HEK293 (cell line): ENCODE results near the gene ZNF597.
"Not testable (repeated sequence)": the region's sequence is repeated elsewhere in the genome, so short reads cannot be mapped to it uniquely, and the experiment has no call there.

Experiments used
- CTCF ChIA-PET: fragments of 350-600 bp; formaldehyde crosslinking; extraction: SDS; loops from one replicate; lab custom pipeline; 2021; ENCODE audit warnings: antibody characterized with exemption; lab: Yijun Ruan, JAX
- POLR2A ChIA-PET: fragments of 300-600 bp; formaldehyde crosslinking; extraction: SDS; loops from one replicate; lab custom pipeline; 2020; ENCODE audit warnings: antibody characterized with exemption, inconsistent platforms; lab: Yijun Ruan, JAX
- H3K27ac ChIP-seq: fragments of 200-500 bp; sonication (Bioruptor generic); 2 replicates; pipeline ENCODE4 v1.5.1; 2014; ENCODE audit warnings: low read depth, low read length, control low read depth, inconsistent platforms; ENCODE audit errors: extremely low read depth
- H3K36me3 ChIP-seq, 2 experiments: fragments of 200-500 bp in 1 of 2; sonication (Bioruptor generic) in 1 of 2; 1 replicate in 1 of 2; 2 replicates in 1 of 2; pipeline ENCODE4 v1.5.1; 2014 to 2017; ENCODE audit warnings: inconsistent platforms in 2 of 2, low read length in 2 of 2; ENCODE audit not compliant: control insufficient read depth in 2 of 2, insufficient read depth in 1 of 2
- H3K4me1 ChIP-seq: fragments of 200-500 bp; sonication (Bioruptor generic); 2 replicates; pipeline ENCODE4 v1.5.1; 2014; ENCODE audit warnings: mild to moderate bottlenecking, low read length, inconsistent platforms; ENCODE audit not compliant: control insufficient read depth, insufficient read depth
- H3K4me3 ChIP-seq: 2 replicates; pipeline ENCODE4 v1.5.1; 2011; ENCODE audit warnings: low read depth, mild to moderate bottlenecking, control low read depth, low read length, moderate library complexity
- H3K9me3 ChIP-seq: fragments of 200-500 bp; sonication (Bioruptor generic); 2 replicates; pipeline ENCODE4 v1.5.1; 2014; ENCODE audit warnings: low read depth, low read length, inconsistent platforms; ENCODE audit not compliant: control insufficient read depth, insufficient read depth
- GLIS2 ChIP-seq: fragments of 450-650 bp; formaldehyde crosslinking; IDR thresholded peaks from 2 replicates; pipeline ENCODE4 v1.5.1; 2016; ENCODE audit warnings: missing biosample characterization, missing genetic modification characterization
- KLF1 ChIP-seq: fragments of 450-650 bp; formaldehyde crosslinking; IDR thresholded peaks from 2 replicates; pipeline ENCODE4 v1.5.1; 2016; ENCODE audit warnings: missing biosample characterization, missing genetic modification characterization
- KLF17 ChIP-seq: fragments of 450-650 bp; formaldehyde crosslinking; IDR thresholded peaks from 2 replicates; pipeline ENCODE4 v1.5.1; 2016; ENCODE audit warnings: missing biosample characterization, missing genetic modification characterization
- MEIS1 ChIP-seq: sonication (generic); formaldehyde crosslinking; IDR thresholded peaks from 2 replicates; pipeline ENCODE4 v1.8.1; 2022; ENCODE audit warnings: missing genetic modification reagents, mild to moderate bottlenecking, borderline replicate concordance
- ZFP3 ChIP-seq: fragments of 450-650 bp; formaldehyde crosslinking; IDR thresholded peaks from 2 replicates; pipeline ENCODE4 v1.5.1; 2016; ENCODE audit warnings: low read depth, missing biosample characterization, missing genetic modification characterization
- ZNF121 ChIP-seq: fragments of 450-650 bp; formaldehyde crosslinking; IDR thresholded peaks from 2 replicates; pipeline ENCODE4 v1.5.1; 2016; ENCODE audit warnings: missing biosample characterization, missing genetic modification characterization
- ZNF184 ChIP-seq: fragments of 450-650 bp; IDR thresholded peaks from 2 replicates; pipeline ENCODE4 v1.5.1; 2018; ENCODE audit warnings: missing biosample characterization, mild to moderate bottlenecking, missing genetic modification characterization
- ZNF211 ChIP-seq: fragments of 450-650 bp; formaldehyde crosslinking; IDR thresholded peaks from 2 replicates; pipeline ENCODE4 v1.5.1; 2016; ENCODE audit warnings: low read depth, missing biosample characterization, missing genetic modification characterization
- ZNF221 ChIP-seq: fragments of 450-650 bp; formaldehyde crosslinking; IDR thresholded peaks from 2 replicates; pipeline ENCODE4 v1.5.1; 2017; ENCODE audit warnings: missing biosample characterization, missing genetic modification characterization, borderline replicate concordance
- ZNF501 ChIP-seq: fragments of 450-650 bp; formaldehyde crosslinking; IDR thresholded peaks from 2 replicates; pipeline ENCODE4 v1.5.1; 2016; ENCODE audit warnings: missing biosample characterization, missing genetic modification characterization
- ZNF530 ChIP-seq: fragments of 450-650 bp; formaldehyde crosslinking; IDR thresholded peaks from 2 replicates; pipeline ENCODE4 v1.5.1; 2016; ENCODE audit warnings: low read depth, missing biosample characterization, missing genetic modification characterization
- ZNF626 ChIP-seq: fragments of 450-650 bp; sonication (Bioruptor Pico); formaldehyde crosslinking; IDR thresholded peaks from 2 replicates; pipeline ENCODE4 v1.5.1; 2018; ENCODE audit warnings: missing biosample characterization, missing genetic modification characterization, inconsistent platforms
- ZNF645 ChIP-seq: fragments of 450-650 bp; formaldehyde crosslinking; IDR thresholded peaks from 2 replicates; pipeline ENCODE4; 2016; ENCODE audit warnings: missing biosample characterization, missing genetic modification characterization
- ZNF658 ChIP-seq: fragments of 450-650 bp; formaldehyde crosslinking; IDR thresholded peaks from 2 replicates; pipeline ENCODE4; 2016; ENCODE audit warnings: missing biosample characterization, missing genetic modification characterization
- ZNF664 ChIP-seq: fragments of 450-650 bp; formaldehyde crosslinking; IDR thresholded peaks from 2 replicates; pipeline ENCODE4 v1.5.1; 2016; ENCODE audit warnings: missing biosample characterization, missing genetic modification characterization
- ZNF692 ChIP-seq: fragments of 450-650 bp; formaldehyde crosslinking; IDR thresholded peaks from 2 replicates; pipeline ENCODE4 v1.5.1; 2016; ENCODE audit warnings: missing biosample characterization, missing genetic modification characterization
- ZNF707 ChIP-seq: fragments of 450-650 bp; formaldehyde crosslinking; IDR thresholded peaks from 2 replicates; pipeline ENCODE4 v1.5.1; 2016; ENCODE audit warnings: missing biosample characterization, missing genetic modification characterization
- ZNF76 ChIP-seq: fragments of 450-650 bp; formaldehyde crosslinking; IDR thresholded peaks from 2 replicates; pipeline ENCODE4; 2016; ENCODE audit warnings: low read depth, missing biosample characterization, missing genetic modification characterization, borderline replicate concordance

The ZNF597 gene

GRCh38 chr16:3476409-3476808 lies 33.1 kb upstream of the ZNF597 start (continued):
- no peak for TF ChIP-seq ZNF692 (tag by site-specific recombination)
- TF ChIP-seq ZNF626 (tag by site-specific recombination) = no peak
- no peak for TF ChIP-seq ZNF221 (tag by site-specific recombination)
- no peak for TF ChIP-seq ZNF530 (tag by site-specific recombination)
- no peak for TF ChIP-seq ZNF664 (tag by site-specific recombination)
- TF ChIP-seq, all 188 proteins: peak for 0

GRCh38 chr16:3475604-3476375 lies 32.5 kb upstream of the ZNF597 start:
- H3K4me3 ChIP-seq = no peak overlapping the region
- H3K27ac ChIP-seq = no peak overlapping the region
- peaks cover 4 to 24% of the 10 kb centered on the region in 2 experiments; a peak in 2 of 3 replicates for H3K36me3 ChIP-seq
- no peaks in the 10 kb centered on the region for H3K4me1 ChIP-seq
- no peaks in the 10 kb centered on the region for H3K9me3 ChIP-seq
- POLR2A ChIA-PET = no interaction called here
- CTCF ChIA-PET = no interaction called here
- TF ChIP-seq KLF1 (peak; percentile 84), ZNF707 (tag by site-specific recombination) (no peak), ZNF501 (tag by site-specific recombination) (no peak)

GRCh38 chr16:3474870-3475269 lies 31.6 kb upstream of the ZNF597 start:
- H3K4me3 ChIP-seq, POLR2A ChIA-PET, H3K9me3 ChIP-seq, H3K27ac ChIP-seq, H3K4me1 ChIP-seq: not testable (repeated sequence)
- CTCF ChIA-PET = interaction anchor here (0.8 kb wide), 1 partner anchor 9 kb away, joined by 4 read pairs; no protein-coding TSS in a partner anchor
- peaks cover 4 to 20% of the 10 kb centered on the region in 2 experiments; a peak in 2 of 3 replicates for H3K36me3 ChIP-seq
- TF ChIP-seq ZNF121 (tag by site-specific recombination) = peak; percentile 83; the same call in 1 of the 2 replicates

GRCh38 chr16:3474136-3474779 lies 31.0 kb upstream of the ZNF597 start:
- no peaks in the 10 kb centered on the region for H3K4me1 ChIP-seq
- POLR2A ChIA-PET = no interaction called here
- no peaks in the 10 kb centered on the region for H3K9me3 ChIP-seq
- H3K4me3 ChIP-seq = no peak overlapping the region
- no peak for TF ChIP-seq ZNF184 (tag by site-specific recombination)
- no peak for TF ChIP-seq ZNF658 (tag by site-specific recombination)
- TF ChIP-seq GLIS2 (tag by site-specific recombination) = no peak
- no peak for TF ChIP-seq ZFP3 (tag by site-specific recombination)
- TF ChIP-seq ZNF211 = no peak
- no peak for TF ChIP-seq MEIS1 (CRISPR knock-in tag)
- TF ChIP-seq ZNF76 = no peak
- no peak for TF ChIP-seq KLF17 (tag by site-specific recombination)
- TF ChIP-seq ZNF645 = no peak
- CTCF ChIA-PET = interaction anchor here (0.8 kb wide), 1 partner anchor 9 kb away, joined by 4 read pairs; no protein-coding TSS in a partner anchor
- H3K36me3 ChIP-seq = peaks cover 4 to 13% of the 10 kb centered on the region in 2 experiments; a peak in 2 of 3 replicates
- no peak overlapping the region for H3K27ac ChIP-seq
